Activated T-cell treated with anti-CD3 and anti-CD28 coated beads for 4 hours (primary cell): Measurements from ENCODE around the gene CPNE1.
A peak's percentile ranks its signal among the peaks of the same experiment; 100 is the strongest.
"Not testable (repeated sequence)": the region's sequence is repeated elsewhere in the genome, so short reads cannot be mapped to it uniquely, and the experiment has no call there.

Source experiments
- DNase-seq: peaks from one replicate; pipeline ENCODE4 v3.0.0-alpha.2; 2020

The CPNE1 gene

GRCh38 chr20:35697696-35698297 is 33.1 kb upstream of the CPNE1 start:
- no peak for DNase-seq

- no peak for DNase-seq
Observed at GRCh38 chr20:35695978-35696377, 31.3 kb upstream of the CPNE1 start.

- no peak for DNase-seq
Observed at GRCh38 chr20:35695245-35695749, 30.6 kb upstream of the CPNE1 start.

- no peak for DNase-seq
Observed at GRCh38 chr20:35690265-35690664, 25.6 kb upstream of the CPNE1 start.

GRCh38 chr20:35686872-35687271 is 22.2 kb upstream of the CPNE1 start:
- not testable (repeated sequence) for DNase-seq

GRCh38 chr20:35685368-35685767 is 20.7 kb upstream of the CPNE1 start:
- DNase-seq: not testable (repeated sequence)

GRCh38 chr20:35681960-35682359 is 17.3 kb upstream of the CPNE1 start:
- DNase-seq: no peak

- no peak for DNase-seq
Observed at GRCh38 chr20:35680452-35681183, 15.9 kb upstream of the CPNE1 start.

GRCh38 chr20:35674921-35675320 is 10.2 kb upstream of the CPNE1 start:
- DNase-seq: no peak

GRCh38 chr20:35673884-35674283 is 9.2 kb upstream of the CPNE1 start:
- no peak for DNase-seq

- no peak for DNase-seq
Observed at GRCh38 chr20:35669681-35670080, 5.0 kb upstream of the CPNE1 start.

- no peak for DNase-seq
Observed at GRCh38 chr20:35669221-35669620, 4.5 kb upstream of the CPNE1 start.

GRCh38 chr20:35665949-35666288 is 1.2 kb upstream of the CPNE1 start:
- no peak for DNase-seq

- DNase-seq: peak; percentile 41
Observed at GRCh38 chr20:35663516-35664465, 909 bp downstream of the CPNE1 start.

- DNase-seq: no peak
Observed at GRCh38 chr20:35662551-35662950, 2.1 kb downstream of the CPNE1 start.

GRCh38 chr20:35661908-35662307 is 2.8 kb downstream of the CPNE1 start:
- DNase-seq: no peak

- no peak for DNase-seq
Observed at GRCh38 chr20:35661053-35661452, 3.6 kb downstream of the CPNE1 start.

- DNase-seq: no peak
Observed at GRCh38 chr20:35660122-35660937, 4.4 kb downstream of the CPNE1 start.

- no peak for DNase-seq
Observed at GRCh38 chr20:35657271-35657670, 7.4 kb downstream of the CPNE1 start.

GRCh38 chr20:35654415-35654814 is 10.3 kb downstream of the CPNE1 start:
- no peak for DNase-seq

GRCh38 chr20:35653893-35654292 is 10.8 kb downstream of the CPNE1 start:
- DNase-seq: no peak

GRCh38 chr20:35653430-35653734 is 11.3 kb downstream of the CPNE1 start:
- no peak for DNase-seq
